Ascending aorta (tissue), 2 donors: Measurements from ENCODE around the gene ZNF574. TPM values are rescaled to one million over a fixed set of nuclear protein-coding genes. Genes with fewer than 3 reads are reported as not detected.

ENCODE experiments used
- DNase-seq, 2 donors: peaks; one replicate each; pipeline ENCODE4 v3.0.0-alpha.2; 2019; ENCODE audit warnings: low spot score in 2 of 2
- H3K27ac ChIP-seq, 2 donors: fragments of 200-600 bp; sonication (generic); one replicate each; pipeline ENCODE4 v1.5.1; 2016 to 2017; ENCODE audit warnings: mild to moderate bottlenecking in 1 of 2
- H3K27me3 ChIP-seq: fragments of 200-600 bp; sonication (generic); one replicate; pipeline ENCODE4 v1.5.1; 2017
- H3K36me3 ChIP-seq, 2 donors: fragments of 200-600 bp; sonication (generic); one replicate each; pipeline ENCODE4 v1.5.1; 2016
- H3K4me1 ChIP-seq, 2 donors: fragments of 200-600 bp; sonication (generic); one replicate each; pipeline ENCODE4 v1.5.1; 2016 to 2017; ENCODE audit warnings: mild to moderate bottlenecking in 1 of 2
- H3K4me3 ChIP-seq, 2 donors: fragments of 200-600 bp; sonication (generic); one replicate each; pipeline ENCODE4 v1.5.1; 2016 to 2017; ENCODE audit warnings: mild to moderate bottlenecking in 1 of 2
- H3K9me3 ChIP-seq, 2 donors: fragments of 200-600 bp; sonication (generic); one replicate each; pipeline ENCODE4 v1.5.1; 2016
- CTCF ChIP-seq, 3 experiments: fragments of 200-600 bp in 2 of 3; fragments of 450-650 bp in 1 of 3; sonication (generic) in 2 of 3; IDR thresholded peaks; one replicate each; pipeline ENCODE4 v1.5.1; 2016 to 2019; ENCODE audit warnings: antibody characterized with exemption in 3 of 3, mild to moderate bottlenecking in 1 of 3, moderate library complexity in 1 of 3
- intact Hi-C: fragments of 100-400 bp; cut with DNase I; formaldehyde crosslinking; loops from one replicate; pipeline ENCODE4 v1.15.1; 2023
- total RNA-seq: library from RNA; depleted of rRNA; stranded (reverse); fragments of >200 nt; gene quantifications from one replicate; pipeline ENCODE4 v1.1.0, GENCODE V29; 2016

Gene ZNF574
- total RNA-seq, 1 donor from 2014 or later: 14.9 TPM

- DNase-seq: no peak
- Histone ChIP-seq H3K27ac (no peak overlapping the region), H3K9me3 (no peaks in the 10 kb centered on the region), H3K4me1 (peaks cover 0 to 7% of the 10 kb centered on the region in 2 donors), H3K4me3 (no peak overlapping the region), H3K36me3 (no peaks in the 10 kb centered on the region), H3K27me3 (no peaks in the 10 kb centered on the region)
- intact Hi-C loops: no loop called here
- TF ChIP-seq CTCF (IDR thresholded peaks at IDR 0.05): no peak
These were observed 14.7 kb downstream of the ZNF574 start for GRCh38 chr19:42090672-42091071.

DNA sequence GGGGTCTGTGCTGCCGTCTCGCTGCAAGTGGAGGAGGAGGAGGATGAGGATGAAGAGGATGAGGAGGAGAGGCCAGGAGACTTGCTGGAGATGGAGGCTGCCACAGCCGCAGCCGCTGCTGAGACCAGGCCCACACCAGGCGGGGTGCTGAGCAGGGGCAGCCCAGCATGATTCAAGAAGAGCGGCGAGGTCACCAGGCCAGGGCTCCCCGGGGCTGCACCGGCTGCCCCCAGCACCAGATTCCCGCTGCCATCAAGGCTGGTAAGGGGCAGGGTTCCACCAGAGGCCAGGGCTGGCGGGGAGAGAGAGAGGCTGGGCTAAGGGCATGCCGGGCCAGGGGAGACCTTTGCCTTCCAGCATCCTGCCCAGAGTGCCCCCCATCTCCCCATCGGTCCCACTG lies 15.3 kb downstream of the ZNF574 start:
- Histone ChIP-seq H3K36me3 (no peaks in the 10 kb centered on the region), H3K27ac (no peak overlapping the region), H3K4me3 (no peak overlapping the region), H3K4me1 (peaks cover 0 to 7% of the 10 kb centered on the region in 2 donors), H3K27me3 (no peaks in the 10 kb centered on the region), H3K9me3 (no peaks in the 10 kb centered on the region)
- DNase-seq: no peak
- intact Hi-C loops: no loop called here
- no peak for TF ChIP-seq CTCF (IDR thresholded peaks at IDR 0.05)

GRCh38 chr19:42091742-42092141 lies 15.8 kb downstream of the ZNF574 start:
- intact Hi-C loops: no loop called here
- Histone ChIP-seq H3K27ac (no peak overlapping the region), H3K9me3 (no peaks in the 10 kb centered on the region), H3K4me1 (peaks cover 0 to 7% of the 10 kb centered on the region in 2 donors), H3K27me3 (no peaks in the 10 kb centered on the region), H3K36me3 (no peaks in the 10 kb centered on the region), H3K4me3 (no peak overlapping the region)
- DNase-seq: no peak
- no peak for TF ChIP-seq CTCF (IDR thresholded peaks at IDR 0.05)

GRCh38 chr19:42092350-42092749 lies 16.4 kb downstream of the ZNF574 start:
- Histone ChIP-seq H3K27ac (no peak overlapping the region), H3K9me3 (no peaks in the 10 kb centered on the region), H3K4me1 (peaks cover 0 to 7% of the 10 kb centered on the region in 2 donors), H3K36me3 (no peaks in the 10 kb centered on the region), H3K27me3 (no peaks in the 10 kb centered on the region), H3K4me3 (no peak overlapping the region)
- DNase-seq: no peak
- no peak for TF ChIP-seq CTCF (IDR thresholded peaks at IDR 0.05)
- intact Hi-C loops: no loop called here

- no peak for TF ChIP-seq CTCF (IDR thresholded peaks at IDR 0.05)
- H3K4me3 ChIP-seq: no peak overlapping the region
- no peaks in the 10 kb centered on the region for H3K27me3 ChIP-seq
- peaks cover 0 to 5% of the 10 kb centered on the region in 2 donors for H3K4me1 ChIP-seq
- DNase-seq: no peak
- intact Hi-C loops: no loop called here
- H3K9me3 ChIP-seq: no peaks in the 10 kb centered on the region
- no peaks in the 10 kb centered on the region for H3K36me3 ChIP-seq
- H3K27ac ChIP-seq: no peak overlapping the region
These were observed 17.5 kb downstream of the ZNF574 start for GRCh38 chr19:42093505-42093904.

- H3K9me3 ChIP-seq: no peaks in the 10 kb centered on the region
- no peak overlapping the region for H3K4me3 ChIP-seq
- H3K27me3 ChIP-seq: no peaks in the 10 kb centered on the region
- no peaks in the 10 kb centered on the region for H3K36me3 ChIP-seq
- DNase-seq: no peak
- no peak for TF ChIP-seq CTCF (IDR thresholded peaks at IDR 0.05)
- intact Hi-C loops: no loop called here
- H3K27ac ChIP-seq: no peak overlapping the region
- H3K4me1 ChIP-seq: peaks cover 0 to under 1% of the 10 kb centered on the region in 2 donors
These were observed 18.0 kb downstream of the ZNF574 start for GRCh38 chr19:42093926-42094325.
